C4-2B (cell line): Measurements from ENCODE around the gene STX11.

Source experiments
- H3K27ac ChIP-seq: fragments of 450-650 bp; 2 replicates; pipeline ENCODE4 v1.5.1; 2017
- CTCF ChIP-seq: fragments of 450-650 bp; conservative IDR thresholded peaks from 2 replicates; pipeline ENCODE4 v1.5.1; 2017; ENCODE audit warnings: mild to moderate bottlenecking
- ZFX ChIP-seq: fragments of 450-650 bp; IDR thresholded peaks from 2 replicates; pipeline ENCODE4 v1.6.1; 2017

STX11 gene

GRCh38 chr6:144193181-144193580, 42.9 kb downstream of the STX11 start:
- TF ChIP-seq CTCF (no peak), ZFX (no peak)
- no peak overlapping the region for H3K27ac ChIP-seq

GRCh38 chr6:144194293-144194810, 44.0 kb downstream of the STX11 start:
- no peak for TF ChIP-seq ZFX
- no peak for TF ChIP-seq CTCF
- no peak overlapping the region for H3K27ac ChIP-seq

- TF ChIP-seq ZFX (no peak), CTCF (no peak)
- no peak overlapping the region for H3K27ac ChIP-seq
Observed at GRCh38 chr6:144195671-144196270, 45.5 kb downstream of the STX11 start.

GRCh38 chr6:144197919-144198318, 47.6 kb downstream of the STX11 start:
- no peak overlapping the region for H3K27ac ChIP-seq
- TF ChIP-seq ZFX: no peak
- no peak for TF ChIP-seq CTCF

GRCh38 chr6:144202879-144203468, 52.7 kb downstream of the STX11 start:
- H3K27ac ChIP-seq: no peak overlapping the region
- no peak for TF ChIP-seq CTCF
- TF ChIP-seq ZFX: no peak

GRCh38 chr6:144211160-144211559, 60.8 kb downstream of the STX11 start:
- no peak for TF ChIP-seq ZFX
- no peak for TF ChIP-seq CTCF

GRCh38 chr6:144213315-144213714, 63.0 kb downstream of the STX11 start:
- no peak overlapping the region for H3K27ac ChIP-seq
- TF ChIP-seq ZFX (no peak), CTCF (no peak)

More at GRCh38 chr6:144211160-144211559, 60.8 kb downstream of the STX11 start:
- no peak overlapping the region for H3K27ac ChIP-seq
